ENCODE results near the gene MRTO4.
A peak's percentile ranks its signal among the peaks of the same experiment; 100 is the strongest.
"Not testable (repeated sequence)": the region's sequence is repeated elsewhere in the genome, so short reads cannot be mapped to it uniquely, and the experiment has no call there.

Gene MRTO4

DNA sequence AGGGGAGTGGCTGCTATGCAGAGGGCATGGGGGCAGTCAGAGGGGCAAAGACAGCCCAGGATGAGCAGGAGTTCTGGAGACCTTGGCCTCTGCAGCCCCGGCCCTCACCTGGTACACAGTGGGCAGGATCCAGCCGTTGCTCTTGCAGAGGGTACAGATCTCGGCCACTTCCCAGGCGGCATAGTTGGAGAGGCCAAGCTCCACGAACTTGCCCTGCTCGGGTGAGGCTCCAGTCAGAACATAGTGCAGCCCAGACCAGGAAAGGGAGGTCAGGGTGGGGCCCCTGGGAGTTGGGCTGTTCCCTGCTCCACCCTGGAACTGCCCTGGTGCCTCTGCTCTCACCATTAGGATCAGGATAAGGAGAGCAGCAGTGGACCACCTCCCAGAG, 18.7 kb downstream of the MRTO4 start:
- not testable (repeated sequence) for DNase-seq (ENCODE audit: low spot score)

DNA sequence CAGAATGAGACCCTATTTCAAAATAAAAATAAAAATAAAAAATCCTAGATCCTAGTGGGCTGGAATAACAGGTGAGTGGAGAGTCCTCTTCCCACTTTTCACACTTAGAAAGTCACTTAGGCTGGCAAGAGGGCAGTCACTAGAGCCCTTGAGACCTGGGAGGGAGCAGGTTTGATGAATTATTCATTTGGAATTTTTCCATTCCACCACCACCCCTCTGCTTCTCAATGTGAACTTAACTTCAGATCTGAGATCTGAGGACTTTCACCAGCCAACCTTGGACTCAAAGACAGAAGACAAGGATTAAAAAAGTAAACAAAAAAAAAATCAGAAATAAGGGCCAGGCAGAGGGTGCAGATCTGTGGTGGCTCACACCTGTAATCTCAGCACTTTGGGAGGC, 20.5 kb downstream of the MRTO4 start:
- DNase-seq (ENCODE audit: low spot score): no peak

DNA sequence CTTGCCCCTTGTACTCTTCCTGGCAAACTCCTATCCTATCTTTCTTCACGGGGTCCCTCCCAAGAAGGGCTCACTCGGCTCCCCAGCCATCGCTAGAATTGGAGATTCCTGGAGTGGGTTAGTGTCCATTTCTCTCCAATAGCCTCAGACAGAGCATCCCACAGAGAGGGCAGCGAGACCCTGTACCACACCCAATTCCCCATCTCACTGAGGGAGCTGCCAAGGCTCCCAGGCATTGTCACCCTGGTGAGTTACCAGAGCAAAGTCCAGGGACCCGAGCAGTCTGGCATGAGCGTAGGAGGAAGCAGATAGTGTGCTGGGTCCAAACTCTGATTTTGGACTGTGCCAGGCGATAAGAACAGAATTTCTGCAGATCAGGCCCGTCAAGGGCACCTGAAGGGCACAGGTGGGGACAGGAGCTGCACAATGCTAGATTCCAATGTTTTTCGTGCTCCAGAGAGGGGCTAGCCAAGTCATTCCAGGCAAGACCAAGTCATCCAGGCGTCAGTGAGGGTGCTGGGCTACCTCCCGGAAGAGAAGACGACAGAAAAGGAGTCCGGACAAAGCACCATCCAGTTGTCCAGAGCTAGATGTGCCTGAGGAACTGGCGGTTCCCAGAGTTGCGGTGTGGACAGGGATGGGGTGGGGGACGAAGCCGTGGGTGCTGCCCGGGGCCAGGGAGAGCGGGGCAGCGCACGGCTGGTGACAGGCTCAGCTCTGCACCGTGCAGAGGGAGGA, 21.7 kb downstream of the MRTO4 start:
- DNase-seq (ENCODE audit: low spot score): no peak

DNA sequence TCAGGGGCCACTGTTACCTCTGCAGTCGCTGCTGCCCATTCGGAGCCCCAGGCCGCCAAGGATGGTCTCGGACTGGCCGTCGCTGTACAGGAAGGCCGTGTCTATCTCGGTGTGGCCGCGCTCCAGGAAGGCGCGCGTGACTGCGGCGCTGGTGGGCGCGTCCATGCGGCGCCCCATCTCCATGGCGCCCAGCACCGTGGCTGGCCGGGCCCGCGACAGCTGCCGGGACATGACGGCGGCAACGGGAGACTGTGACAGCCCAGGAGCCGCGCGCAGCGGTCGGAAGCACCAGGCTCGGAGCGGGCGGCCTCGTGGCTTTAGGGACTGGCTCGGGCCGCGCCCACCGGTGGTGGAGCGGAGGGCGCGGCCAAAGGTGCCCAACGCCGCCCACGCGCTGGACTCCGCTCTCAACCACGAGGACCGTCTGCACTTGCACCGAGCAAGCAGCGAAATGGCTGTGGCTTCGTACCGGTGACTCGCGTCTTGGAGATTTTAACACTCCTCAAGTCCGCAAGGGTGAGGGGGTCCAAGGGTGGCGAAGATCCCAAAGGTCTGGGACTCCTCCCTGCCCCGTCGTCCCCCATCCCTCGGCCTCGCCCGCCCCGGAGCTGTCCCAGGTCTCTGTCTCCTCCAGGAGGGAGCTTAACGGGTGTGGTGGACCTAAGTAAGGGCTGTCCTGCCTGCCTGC, 22.4 kb downstream of the MRTO4 start:
- not testable (repeated sequence) for DNase-seq (ENCODE audit: low spot score)

DNA sequence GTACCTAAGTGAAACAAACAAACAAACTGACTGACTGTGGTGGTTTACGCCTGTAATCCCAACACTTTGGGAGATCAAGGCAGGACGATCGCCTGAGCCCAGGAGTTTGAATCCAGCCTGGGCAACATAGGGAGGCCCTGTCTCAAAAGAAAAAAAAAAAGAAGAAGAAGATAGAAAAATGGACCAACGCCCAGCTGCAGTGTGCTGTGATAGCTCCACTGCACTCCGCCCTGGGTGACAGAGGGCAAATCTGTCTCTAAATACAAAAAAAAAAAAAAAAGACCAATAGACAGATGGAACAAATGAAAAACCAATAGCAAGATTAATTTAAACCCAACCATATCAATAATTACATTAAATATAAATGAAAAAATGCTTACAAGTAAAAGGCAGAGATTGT, 23.0 kb downstream of the MRTO4 start:
- no peak for DNase-seq (ENCODE audit: low spot score)

DNA sequence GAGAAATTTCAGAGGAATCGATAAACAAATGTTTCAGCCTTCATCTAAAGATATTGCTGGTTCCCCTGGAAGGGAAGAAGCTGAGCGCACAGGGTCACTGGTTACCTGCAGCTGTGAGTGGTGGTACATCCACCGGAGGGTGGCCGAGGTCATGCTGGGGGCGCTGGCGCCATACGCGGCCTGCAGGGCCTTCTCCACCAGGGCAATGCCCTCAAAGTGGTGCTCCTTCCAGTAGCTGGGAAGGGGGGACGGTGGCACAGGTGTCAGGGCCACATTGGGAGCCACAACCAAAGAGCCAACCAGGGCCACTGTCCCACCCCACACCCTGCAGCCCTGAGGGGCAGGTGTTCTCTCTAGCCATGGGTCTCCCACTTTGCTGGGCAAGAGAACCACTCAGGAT, 32.3 kb downstream of the MRTO4 start:
- DNase-seq (ENCODE audit: low spot score): no peak

DNA sequence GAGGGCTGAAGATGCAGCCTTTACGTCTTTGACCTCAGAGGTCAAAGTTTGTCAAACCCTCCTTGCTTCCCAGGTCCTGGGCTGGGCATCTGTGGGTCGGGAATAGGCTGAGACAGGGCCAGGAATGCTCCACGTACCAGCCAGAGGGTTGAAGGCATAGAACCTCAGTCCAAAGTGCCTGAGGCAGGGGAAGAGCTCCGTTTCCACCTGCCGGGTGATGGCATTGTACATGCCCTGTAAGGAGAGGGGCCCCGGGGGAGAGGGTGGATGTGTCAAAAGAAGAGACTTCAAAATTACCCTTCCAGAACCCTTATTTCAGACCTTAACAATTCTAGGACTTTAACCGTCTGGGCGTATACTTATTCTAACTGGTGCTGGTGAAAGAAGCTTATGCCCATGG, 33.3 kb downstream of the MRTO4 start:
- no peak for DNase-seq (ENCODE audit: low spot score)

DNA sequence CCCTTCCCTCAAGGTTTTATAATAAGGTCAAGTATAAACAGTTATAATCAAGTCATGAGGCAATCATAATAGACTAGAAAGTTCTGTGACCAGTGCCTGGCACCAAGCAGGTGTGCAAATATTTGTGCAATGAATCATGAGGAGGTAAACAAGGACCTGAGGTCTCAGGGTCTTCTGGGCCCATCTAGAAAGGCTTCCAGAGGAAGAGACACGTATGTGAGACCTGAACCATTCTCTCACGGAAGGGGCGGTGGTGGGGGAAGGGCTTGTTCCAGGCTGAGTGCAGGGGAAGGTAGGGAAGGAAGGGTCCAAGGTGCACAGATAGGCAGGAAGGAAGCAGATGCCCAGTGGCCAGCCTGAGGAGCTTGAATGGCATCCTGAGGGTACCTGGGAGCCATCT, 33.8 kb downstream of the MRTO4 start:
- not testable (repeated sequence) for DNase-seq (ENCODE audit: low spot score)

DNA sequence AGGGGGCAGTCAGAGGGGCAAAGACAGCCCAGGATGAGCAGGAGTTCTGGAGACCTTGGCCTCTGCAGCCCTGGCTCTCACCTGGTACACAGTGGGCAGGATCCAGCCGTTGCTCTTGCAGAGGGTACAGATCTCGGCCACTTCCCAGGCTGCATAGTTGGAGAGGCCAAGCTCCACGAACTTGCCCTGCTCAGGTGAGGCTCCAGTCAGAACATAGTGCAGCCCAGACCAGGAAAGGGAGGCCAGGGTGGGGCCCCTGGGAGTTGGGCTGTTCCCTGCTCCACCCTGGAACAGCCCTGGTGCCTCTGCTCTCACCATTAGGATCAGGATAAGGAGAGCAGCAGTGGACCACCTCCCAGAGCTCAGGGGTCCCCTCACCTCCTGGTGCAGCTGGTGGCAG, 34.2 kb downstream of the MRTO4 start:
- DNase-seq (ENCODE audit: low spot score): not testable (repeated sequence)

DNA sequence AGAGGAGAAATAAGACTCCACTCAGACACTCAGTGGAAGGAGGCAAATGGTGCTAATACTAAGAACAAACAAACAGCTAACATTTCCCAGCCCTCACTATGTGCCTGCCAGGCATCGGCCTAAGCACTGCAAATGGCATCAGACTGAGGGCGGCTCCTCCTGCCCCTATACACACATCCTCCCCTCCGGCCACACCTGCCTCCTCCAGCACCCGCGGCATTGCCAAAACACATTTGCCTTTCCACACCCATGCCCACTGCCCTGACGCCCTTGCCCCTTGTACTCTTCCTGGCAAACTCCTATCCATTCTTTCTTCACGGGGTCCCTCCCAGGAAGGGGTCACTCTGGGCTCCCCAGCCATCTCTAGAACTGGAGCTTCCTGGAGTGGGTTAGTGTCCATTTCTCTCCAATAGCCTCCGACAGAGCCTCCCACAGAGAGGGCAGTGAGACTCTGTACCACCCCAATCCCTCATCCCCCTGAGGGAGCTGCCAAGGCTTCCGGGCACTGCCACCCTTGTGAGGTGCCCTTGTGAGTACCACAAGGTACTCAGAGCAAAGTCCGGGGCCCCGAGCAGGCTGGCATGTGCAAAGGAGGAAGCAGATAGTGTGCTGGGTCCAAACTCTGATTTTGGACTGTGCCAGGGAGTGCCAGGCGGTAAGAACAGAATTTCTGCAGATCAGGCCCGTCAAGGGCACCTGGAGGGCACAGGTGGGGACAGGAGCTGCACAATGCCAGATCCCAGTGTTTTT, 36.0 kb downstream of the MRTO4 start:
- no peak for DNase-seq (ENCODE audit: low spot score)

DNA sequence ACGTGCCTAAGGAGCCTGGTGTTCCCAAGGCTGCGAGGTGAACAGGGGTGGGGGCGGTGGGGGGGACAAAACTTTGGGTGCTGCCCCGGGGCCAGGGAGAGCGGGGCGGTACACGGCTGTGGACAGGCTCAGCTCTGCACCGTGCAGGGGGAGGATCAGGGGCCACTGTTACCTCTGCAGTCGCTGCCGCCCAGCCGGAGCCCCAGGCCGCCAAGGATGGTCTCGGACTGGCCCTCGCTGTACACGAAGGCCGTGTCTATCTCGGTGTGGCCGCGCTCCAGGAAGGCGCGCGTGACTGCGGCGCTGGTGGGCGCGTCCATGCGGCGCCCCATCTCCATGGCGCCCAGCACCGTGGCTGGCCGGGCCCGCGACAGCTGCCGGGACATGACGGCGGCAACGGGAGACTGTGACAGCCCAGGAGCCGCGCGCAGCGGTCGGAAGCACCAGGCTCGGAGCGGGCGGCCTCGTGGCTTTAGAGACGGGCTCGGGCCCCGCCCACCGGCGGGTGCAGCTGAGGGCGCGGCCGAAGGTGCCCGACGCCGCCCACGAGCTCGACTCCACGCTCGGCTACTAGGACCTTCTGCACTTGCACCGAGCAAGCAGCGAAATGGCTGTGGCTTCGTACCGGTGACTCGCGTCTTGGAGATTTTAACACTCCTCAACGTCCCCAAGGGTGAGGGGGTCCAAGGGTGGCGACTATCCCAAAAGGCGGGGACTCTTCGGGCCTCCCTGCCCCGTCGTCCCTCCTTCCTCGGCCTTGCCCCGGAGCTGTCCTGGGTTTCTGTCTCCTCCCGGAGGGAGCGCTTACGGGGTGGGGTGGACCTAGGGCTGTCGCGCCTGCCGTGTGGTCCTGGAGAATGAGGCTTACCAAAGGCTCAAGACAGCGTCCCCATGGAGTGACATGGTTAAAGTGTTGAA, 37.0 kb downstream of the MRTO4 start, which contains the start of gene AKR7A3:
TSS of gene AKR7A3 (minus strand) at position 447 of the 918 bp plus-strand sequence. CDS start at position 386, 61 bp downstream.
- peak; percentile 41 for DNase-seq (ENCODE audit: low spot score)

DNA sequence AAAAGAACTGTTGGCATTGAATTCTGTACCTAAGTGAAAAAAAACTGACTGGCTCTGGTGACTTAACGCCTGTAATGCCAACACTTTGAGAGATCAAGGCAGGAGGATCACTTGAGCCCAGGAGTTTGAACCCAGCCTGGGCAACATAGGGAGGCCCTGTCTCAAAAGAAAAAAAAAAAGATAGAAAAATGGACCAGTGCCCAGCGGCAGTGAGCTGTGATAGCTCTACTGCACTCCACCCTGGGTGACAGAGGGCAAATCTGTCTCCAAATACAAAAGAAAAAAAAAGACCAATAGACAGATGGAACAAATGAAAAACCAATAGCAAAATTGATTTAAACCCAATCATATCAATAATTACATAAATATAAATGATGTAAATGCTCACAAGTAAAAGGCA, 37.6 kb downstream of the MRTO4 start:
- no peak for DNase-seq (ENCODE audit: low spot score)

DNA sequence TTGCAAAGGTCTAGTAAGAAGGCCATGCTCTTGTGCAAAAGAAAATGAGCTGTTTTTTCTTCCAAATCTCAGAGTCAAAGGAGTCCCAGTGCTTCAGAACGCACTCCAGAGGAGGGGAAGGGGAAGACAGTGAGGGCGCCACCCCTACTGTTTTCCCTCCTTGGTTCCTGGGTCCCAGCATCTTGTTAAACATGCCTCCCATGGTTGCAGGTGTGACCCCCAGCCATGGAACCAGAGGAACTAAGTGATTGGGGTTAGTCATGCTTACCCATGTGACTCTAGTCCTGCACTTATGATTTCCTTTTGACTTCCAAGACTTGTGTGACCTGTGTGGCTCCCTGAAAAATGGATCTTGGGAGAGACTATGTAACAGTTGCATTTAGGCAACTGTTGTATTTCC, 43.0 kb downstream of the MRTO4 start:
- no peak for DNase-seq (ENCODE audit: low spot score)

DNA sequence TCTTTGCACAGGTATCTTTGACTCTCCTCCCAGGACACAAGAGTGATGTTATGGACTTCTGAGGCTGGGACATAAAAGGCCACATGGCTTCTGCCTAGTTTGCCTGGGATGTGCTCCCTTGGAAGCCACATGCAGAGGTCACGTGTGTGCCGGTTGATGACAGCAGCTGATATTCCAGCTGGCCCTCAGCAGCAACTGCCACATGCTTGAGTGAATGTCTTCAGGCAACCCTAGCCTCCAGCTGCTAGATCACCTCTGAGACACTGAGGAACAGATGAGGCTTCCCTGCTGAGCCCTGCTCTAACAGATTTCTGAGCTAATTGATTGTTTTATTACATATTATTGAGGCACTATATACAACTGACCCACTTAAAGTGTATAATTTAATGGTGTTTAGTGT, 48.6 kb downstream of the MRTO4 start:
- no peak for DNase-seq (ENCODE audit: low spot score)

DNA sequence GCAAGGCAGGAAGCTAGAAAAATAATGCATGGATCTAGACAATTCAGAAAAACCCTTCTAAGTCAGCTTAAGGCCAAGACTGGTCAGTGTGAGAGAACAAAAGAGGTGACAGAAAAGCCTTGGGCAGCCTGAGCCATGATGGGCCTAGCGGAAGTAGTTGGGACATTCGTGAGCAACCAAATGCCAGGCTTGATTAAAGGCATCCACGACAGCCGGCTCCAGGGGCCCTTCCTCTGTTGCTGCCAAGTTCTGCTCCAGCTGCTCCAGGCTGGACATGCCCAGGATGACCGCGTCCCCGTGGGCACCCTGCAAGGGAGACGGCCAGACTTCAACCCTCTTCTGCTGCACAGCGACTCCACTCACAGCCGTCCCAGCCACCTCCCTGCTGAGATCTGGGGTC, 52.5 kb downstream of the MRTO4 start:
- DNase-seq (ENCODE audit: low spot score): not testable (repeated sequence)

DNA sequence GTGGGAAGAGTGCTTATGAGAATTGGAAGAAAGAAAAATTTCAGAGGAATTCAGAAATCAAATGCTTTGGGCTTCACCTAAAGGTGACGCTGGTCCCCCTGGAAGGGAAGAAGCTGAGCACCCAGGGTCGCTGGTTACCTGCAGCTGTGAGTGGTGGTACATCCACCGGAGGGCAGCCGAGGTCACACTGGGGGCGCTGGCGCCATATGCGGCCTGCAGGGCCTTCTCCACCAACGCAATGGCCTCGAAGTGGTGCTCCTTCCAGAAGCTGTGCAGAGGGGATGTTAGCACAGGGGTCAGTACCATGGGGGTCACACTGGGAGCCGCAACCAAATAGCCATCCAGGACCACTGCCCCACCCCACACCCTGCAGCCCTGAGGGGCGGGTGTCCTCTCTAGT, 54.3 kb downstream of the MRTO4 start:
- no peak for DNase-seq (ENCODE audit: low spot score)

DNA sequence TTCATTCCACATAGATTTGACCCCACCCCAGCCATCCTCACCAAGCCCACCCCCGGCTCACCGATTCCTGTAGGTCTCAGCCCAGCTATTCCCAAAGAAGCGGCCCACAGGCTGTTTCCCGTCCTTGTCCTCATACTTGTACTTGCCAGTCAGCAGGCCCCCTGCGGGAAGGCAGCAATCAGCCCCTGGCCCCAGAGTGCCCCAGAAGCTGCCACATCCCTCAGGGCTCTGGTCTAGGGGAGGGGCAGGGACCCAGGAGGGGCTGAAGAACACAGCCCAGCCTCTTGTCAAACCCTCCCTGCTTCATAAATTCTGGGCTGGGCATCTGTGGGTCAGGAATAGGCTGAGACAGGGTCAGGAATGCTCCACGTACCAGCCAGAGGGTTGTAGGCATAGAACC, 55.3 kb downstream of the MRTO4 start:
- DNase-seq (ENCODE audit: low spot score): no peak

DNA sequence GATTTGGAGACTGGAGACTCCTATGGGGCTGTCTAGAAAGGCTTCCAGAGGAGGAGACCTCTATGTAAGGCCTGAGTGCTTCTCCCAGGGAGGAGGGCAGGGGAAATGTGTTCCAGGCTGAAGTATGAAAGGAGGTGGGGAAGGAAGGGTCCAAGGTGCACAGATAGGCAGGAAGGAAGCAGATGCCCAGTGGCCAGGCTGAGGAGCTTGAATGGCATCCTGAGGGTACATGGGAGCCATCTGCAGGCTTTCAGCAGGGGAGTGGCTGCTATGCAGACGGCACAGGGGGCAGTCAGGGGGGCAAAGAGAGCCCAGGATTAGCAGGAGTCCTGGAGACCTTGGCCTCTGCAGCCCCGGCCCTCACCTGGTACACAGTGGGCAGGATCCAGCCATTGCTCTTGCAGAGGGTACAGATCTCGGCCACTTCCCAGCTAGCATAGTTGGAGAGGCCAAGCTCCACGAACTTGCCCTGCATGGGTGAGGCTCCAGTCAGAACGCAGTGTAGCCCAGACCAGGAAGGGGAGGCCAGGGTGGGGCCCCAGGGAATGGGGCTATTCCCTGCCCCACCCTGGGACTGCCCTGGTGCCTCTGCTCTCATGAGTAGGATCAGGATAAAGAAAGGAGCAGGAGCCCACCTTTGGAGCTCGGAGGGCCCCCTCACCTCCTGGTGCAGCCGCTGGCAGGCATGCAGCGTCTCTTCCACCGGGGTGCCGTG, 56.3 kb downstream of the MRTO4 start:
- DNase-seq (ENCODE audit: low spot score): no peak

DNA sequence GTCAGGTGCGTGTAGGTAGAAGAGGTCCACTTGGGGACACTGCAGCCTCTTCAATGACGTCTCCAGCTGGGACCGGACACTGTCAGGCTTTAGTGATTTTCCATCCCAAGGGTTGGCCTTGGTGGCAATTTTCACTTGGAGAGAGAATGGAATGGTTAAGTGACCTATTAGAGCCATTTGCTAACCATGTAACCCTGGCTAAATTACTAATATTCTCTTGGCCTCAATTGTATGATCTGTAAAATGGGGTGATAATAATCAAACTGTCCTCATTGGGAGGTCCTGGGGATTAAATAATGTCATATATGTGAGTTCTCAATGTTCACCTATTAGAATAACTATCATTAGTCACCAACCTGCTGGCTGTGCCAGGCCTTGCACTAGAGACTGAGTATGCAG, 56.9 kb downstream of the MRTO4 start:
- DNase-seq (ENCODE audit: low spot score): no peak

DNA sequence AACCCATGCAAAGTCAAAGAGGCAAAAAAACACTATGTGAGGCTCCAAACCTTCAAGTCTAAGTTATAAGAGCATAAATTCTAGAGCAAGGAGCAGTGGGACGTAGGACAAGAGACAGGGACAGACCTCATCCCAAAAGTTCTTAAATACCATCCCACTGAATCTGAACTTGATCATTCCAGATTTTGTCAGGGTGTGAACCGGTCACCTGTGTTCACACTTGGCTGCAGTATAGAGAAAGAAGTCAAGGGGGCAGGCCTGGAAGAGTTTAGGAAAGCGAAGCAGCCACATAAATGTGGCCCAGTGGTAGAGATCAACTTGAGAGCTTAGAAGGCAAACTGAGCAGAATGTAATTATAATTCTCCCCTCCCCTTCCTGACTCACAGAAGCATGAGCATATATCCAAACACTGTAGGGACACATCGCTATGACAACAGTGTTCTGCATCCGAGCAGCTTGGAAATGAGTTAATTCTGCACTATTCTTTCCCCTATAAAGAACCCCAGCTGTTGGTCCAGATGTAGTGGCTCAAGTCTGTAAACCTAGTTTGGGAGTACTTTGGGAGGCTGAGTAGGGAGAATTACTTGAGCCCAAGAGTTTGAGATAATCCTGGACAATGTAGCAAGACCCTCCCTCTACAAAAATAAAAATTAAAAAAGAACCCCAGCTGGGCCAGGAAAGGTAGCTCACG, 57.7 kb downstream of the MRTO4 start:
- no peak for DNase-seq (ENCODE audit: low spot score)

Measured in hematopoietic multipotent progenitor cell treated with erythropoietin and hydrocortisone succinate and interleukin-3 and kit ligand, for 17 days (in vitro differentiated cells).